SH-SY5Y (cell line): Measurements from ENCODE around the gene TYW1B.

Experiments used
- GATA2 ChIP-seq: IDR thresholded peaks from 2 replicates; pipeline ENCODE4 v1.6.1; 2011; ENCODE audit warnings: mild to moderate bottlenecking, low read depth, low read length
- GATA3 ChIP-seq: IDR thresholded peaks from 2 replicates; pipeline ENCODE4 v1.6.1; 2011; ENCODE audit warnings: low read depth, mild to moderate bottlenecking, low read length, moderate library complexity

DNA sequence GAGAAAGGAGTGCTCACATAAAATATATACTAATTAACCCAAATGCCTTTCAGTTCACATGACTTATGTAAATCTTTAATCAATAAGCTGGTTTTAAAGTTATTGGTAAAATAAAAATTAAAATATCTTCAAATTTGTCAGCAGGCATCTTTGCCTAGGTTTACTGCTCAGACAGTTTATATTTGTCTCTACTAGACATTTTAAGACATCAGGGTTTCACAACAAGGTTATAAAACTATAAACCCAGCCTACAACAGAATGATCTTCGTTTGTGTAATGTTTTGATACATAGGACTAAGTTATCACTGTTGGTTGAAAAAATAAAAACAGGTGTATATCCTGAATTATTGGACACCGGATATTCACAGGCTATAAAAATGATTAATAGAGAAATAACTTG lies 67.4 kb downstream of the TYW1B start:
- TF ChIP-seq GATA3 (no peak), GATA2 (no peak)
